Esophagus squamous epithelium (tissue), 5 donors: Measurements from ENCODE around the gene YARS1. TPM values are rescaled to one million over a fixed set of nuclear protein-coding genes. Genes with fewer than 3 reads are reported as not detected.

Experiments
- DNase-seq: peaks from one replicate; lab custom pipeline; 2025; lab: John Stamatoyannopoulos, UW
- H3K27ac ChIP-seq, 4 donors: fragments of 200-600 bp; sonication (generic); one replicate each; pipeline ENCODE4 v1.5.1; 2016 to 2019; ENCODE audit warnings: mild to moderate bottlenecking in 1 of 4
- H3K27me3 ChIP-seq, 4 donors: fragments of 200-600 bp; sonication (generic); 1 replicate in 3 of 4; 2 replicates in 1 of 4; pipeline versions ENCODE4 v1.5.1 to v1.6.0; 2017 to 2021; ENCODE audit warnings: antibody characterized with exemption in 1 of 4
- H3K36me3 ChIP-seq, 3 donors: fragments of 200-600 bp; sonication (generic); one replicate each; pipeline ENCODE4 v1.5.1; 2016 to 2019
- H3K4me1 ChIP-seq, 3 donors: fragments of 200-600 bp; sonication (generic); one replicate each; pipeline ENCODE4 v1.5.1; 2017 to 2019
- H3K4me3 ChIP-seq, 4 donors: fragments of 200-600 bp; sonication (generic); 1 replicate in 3 of 4; 2 replicates in 1 of 4; pipeline ENCODE4 v1.5.1; 2016 to 2019; ENCODE audit warnings: mild to moderate bottlenecking in 2 of 4, moderate library complexity in 1 of 4
- H3K9me3 ChIP-seq, 3 donors: fragments of 200-600 bp; sonication (generic); one replicate each; pipeline ENCODE4 v1.5.1; 2016 to 2019
- POLR2A ChIP-seq, 4 donors: fragments of 450-650 bp; IDR thresholded peaks; one replicate each; pipeline ENCODE4 v1.6.1; 2017; ENCODE audit warnings: antibody characterized with exemption in 4 of 4, mild to moderate bottlenecking in 4 of 4, moderate library complexity in 3 of 4
- WGBS, 2 donors: methylation state at CpG; one replicate each; pipeline ENCODE4 v1.1.5; 2018; 5-methylcytosine and 5-hydroxymethylcytosine counted together
- intact Hi-C: fragments of 100-400 bp; cut with DNase I; formaldehyde crosslinking; loops from one replicate; pipeline ENCODE4 v1.15.0; 2022
- total RNA-seq, 4 donors: library from RNA; depleted of rRNA; stranded (reverse); fragments of >200 nt; gene quantifications; one replicate each; pipeline ENCODE4 v1.1.0, GENCODE V29; 2016
- TF ChIP-seq, protein P1 (sequence below), 6 experiments: fragments of 450-650 bp in 4 of 6; fragments of 200-600 bp in 2 of 6; sonication (generic) in 2 of 6; IDR thresholded peaks; one replicate each; pipeline ENCODE4 v1.5.1; 2016 to 2019; ENCODE audit warnings: antibody characterized with exemption in 6 of 6, mild to moderate bottlenecking in 4 of 6, moderate library complexity in 4 of 6
- donor health status: DM: yes; HTN: yes; CAD: no.

Gene YARS1
- 10 to 100 TPM; 46.7 to 92.0 (median 62.3) TPM for total RNA-seq

DNA sequence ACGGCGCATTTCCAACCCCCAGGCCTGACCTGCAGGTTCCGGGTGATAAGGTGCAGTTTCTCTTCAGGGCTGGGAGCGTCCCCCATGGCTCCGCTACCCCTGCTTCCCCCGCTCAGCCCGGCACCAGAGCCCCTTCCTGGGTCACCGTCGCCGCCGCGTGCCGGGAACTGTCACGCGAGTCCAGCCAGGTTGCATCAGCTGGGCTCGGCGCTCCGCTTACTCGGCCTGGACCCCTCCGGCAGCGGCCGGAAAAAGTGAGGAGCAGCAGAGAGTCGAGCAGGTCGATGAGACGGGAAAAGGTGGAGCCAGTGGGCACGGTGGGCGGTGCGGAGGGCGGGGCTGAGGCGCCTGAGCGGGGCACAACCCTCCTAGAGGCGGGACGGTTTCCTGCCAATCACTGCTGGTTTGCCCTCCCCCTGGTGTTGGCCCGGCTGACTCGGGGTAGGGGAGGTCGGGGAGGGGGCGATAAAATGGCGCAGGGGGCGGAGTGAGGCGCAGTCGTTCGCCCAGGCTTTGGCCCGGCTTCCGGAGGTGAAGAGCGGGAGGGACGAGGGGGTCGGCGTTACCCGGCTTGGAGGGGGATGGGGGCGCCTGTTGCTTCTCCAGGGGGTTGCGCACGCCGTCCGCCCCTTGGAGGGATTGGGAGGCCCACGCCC, at the start of gene YARS1, which contains the start of gene S100PBP:
YARS1 (minus strand) TSS at position 200 of the 656 bp plus-strand sequence; CDS start at position 86, 114 bp downstream.
S100PBP (plus strand) TSS at position 495 of the 656 bp plus-strand sequence. CDS start 8,447 bp downstream, outside the sequence.
- DNase-seq, result peak; percentile 91
- H3K4me3 ChIP-seq, result peak within 1 kb of the TSS; percentile 81 to 99 (median 98)
- no peaks in the 10 kb centered on the region for H3K9me3 ChIP-seq
- H3K4me1 ChIP-seq, result peaks cover 8 to 53% (median 28%) of the 10 kb centered on the region in 3 donors
- intact Hi-C loops, result no loop called here
- 0% methylated on average over 13 to 14 of the region's 55 CpGs for WGBS, 2 donors
- H3K27me3 ChIP-seq, result no peaks in the 10 kb centered on the region
- no peaks in the 10 kb centered on the region for H3K36me3 ChIP-seq
- H3K27ac ChIP-seq, result peak within 1 kb of the TSS; percentile 91 to 99 (median 98)
- TF ChIP-seq POLR2A (IDR thresholded peaks at IDR 0.05), result peak in 3 of 4 donors; percentile 34 to 73 (median 62)
- TF ChIP-seq, protein P1, sequence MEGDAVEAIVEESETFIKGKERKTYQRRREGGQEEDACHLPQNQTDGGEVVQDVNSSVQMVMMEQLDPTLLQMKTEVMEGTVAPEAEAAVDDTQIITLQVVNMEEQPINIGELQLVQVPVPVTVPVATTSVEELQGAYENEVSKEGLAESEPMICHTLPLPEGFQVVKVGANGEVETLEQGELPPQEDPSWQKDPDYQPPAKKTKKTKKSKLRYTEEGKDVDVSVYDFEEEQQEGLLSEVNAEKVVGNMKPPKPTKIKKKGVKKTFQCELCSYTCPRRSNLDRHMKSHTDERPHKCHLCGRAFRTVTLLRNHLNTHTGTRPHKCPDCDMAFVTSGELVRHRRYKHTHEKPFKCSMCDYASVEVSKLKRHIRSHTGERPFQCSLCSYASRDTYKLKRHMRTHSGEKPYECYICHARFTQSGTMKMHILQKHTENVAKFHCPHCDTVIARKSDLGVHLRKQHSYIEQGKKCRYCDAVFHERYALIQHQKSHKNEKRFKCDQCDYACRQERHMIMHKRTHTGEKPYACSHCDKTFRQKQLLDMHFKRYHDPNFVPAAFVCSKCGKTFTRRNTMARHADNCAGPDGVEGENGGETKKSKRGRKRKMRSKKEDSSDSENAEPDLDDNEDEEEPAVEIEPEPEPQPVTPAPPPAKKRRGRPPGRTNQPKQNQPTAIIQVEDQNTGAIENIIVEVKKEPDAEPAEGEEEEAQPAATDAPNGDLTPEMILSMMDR (IDR thresholded peaks at IDR 0.05), result peak in 3 of 6 experiments; percentile 9 to 32 (median 13)

DNA sequence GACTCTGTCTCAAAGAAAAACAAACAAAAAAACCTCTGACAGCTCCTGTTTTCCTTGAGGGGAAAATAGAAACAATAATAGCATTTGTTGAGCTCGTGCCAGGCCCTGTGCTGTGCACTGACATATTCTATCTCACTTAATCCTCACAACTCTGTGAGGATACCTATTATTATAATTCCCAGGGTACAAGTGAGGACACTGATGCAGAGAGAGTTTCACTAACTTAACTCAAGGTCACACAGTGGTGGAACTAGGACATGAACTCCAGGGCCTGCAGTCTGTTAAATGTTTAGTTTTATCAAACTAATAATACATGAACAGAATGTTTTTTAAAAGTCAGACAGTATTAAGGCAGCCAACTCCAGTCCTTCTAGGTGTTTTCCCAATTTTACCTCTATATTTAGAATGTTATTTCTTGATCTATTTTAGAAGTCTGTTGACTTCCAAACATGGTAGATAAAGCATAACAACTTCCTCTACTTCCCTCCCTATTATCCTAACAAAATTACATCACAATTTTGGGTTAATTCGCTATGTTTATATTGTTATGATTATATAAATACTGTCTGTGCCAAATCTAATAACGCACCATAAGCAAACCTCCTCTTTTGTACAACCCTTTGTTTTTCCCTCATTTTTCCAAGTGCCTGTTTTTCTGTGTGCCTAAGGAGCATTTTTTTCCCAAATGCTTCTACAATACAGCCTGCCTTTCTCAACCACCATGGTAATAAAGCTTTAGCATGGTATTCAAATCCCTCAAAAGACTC, 48.7 kb upstream of the YARS1 start:
- no peak for TF ChIP-seq POLR2A (IDR thresholded peaks at IDR 0.05)
- TF ChIP-seq, protein P1 (IDR thresholded peaks at IDR 0.05), result no peak
- H3K36me3 ChIP-seq, result peaks cover 0 to 41% (median 0%) of the 10 kb centered on the region in 3 donors
- H3K4me3 ChIP-seq, result no peak overlapping the region
- intact Hi-C loops, result no loop called here
- peak overlapping the region in 1 of 4 donors; percentile 42 for H3K27ac ChIP-seq
- H3K9me3 ChIP-seq, result no peaks in the 10 kb centered on the region
- WGBS, 2 donors, result 51 to 53% methylated on average over 3 of the region's 3 CpGs
- H3K4me1 ChIP-seq, result peaks cover 0 to 27% (median 13%) of the 10 kb centered on the region in 3 donors
- H3K27me3 ChIP-seq, result peaks cover 0 to 15% (median 2%) of the 10 kb centered on the region in 4 donors
- DNase-seq, result no peak

DNA sequence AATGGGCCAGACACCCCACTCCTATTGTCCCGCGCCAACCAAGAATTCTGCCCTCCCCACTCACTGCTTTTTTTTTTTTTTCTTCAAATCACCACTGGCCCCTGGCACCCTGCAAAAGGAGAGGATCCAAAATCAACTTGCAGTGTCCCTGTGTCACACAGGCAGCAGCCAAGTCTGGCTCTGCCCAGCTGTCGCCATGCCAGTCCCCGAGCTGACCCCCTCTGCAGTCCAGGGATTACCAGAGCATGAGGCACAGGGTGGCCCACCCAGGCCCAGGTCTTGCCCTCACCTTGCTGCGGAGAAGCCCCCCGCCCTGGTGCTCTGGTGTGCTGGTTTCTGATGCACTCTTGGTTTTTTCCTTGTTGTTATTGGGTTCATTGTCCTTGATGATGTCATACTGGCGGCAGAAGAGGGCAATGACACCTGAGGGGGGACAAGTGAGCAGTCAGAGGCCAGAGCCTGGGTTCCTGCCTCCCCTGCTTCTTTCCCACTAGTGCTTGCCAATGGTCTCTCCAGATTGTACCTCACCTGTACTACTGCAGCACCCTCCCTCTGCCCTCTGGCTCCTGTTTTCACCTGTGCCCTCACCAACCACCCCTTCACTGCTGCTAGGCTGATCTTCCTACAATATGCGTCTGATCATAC, 47.3 kb upstream of the YARS1 start:
- no peak overlapping the region for H3K27ac ChIP-seq
- no peak for DNase-seq
- H3K4me3 ChIP-seq, result no peak overlapping the region
- no peaks in the 10 kb centered on the region for H3K9me3 ChIP-seq
- TF ChIP-seq, protein P1 (IDR thresholded peaks at IDR 0.05), result no peak
- no peak for TF ChIP-seq POLR2A (IDR thresholded peaks at IDR 0.05)
- peaks cover 0 to 19% (median 8%) of the 10 kb centered on the region in 3 donors for H3K4me1 ChIP-seq
- 93 to 100% methylated on average over 3 to 8 of the region's 8 CpGs for WGBS, 2 donors
- intact Hi-C loops, result no loop called here
- H3K27me3 ChIP-seq, result peaks cover 0 to 3% (median 0%) of the 10 kb centered on the region in 4 donors
- H3K36me3 ChIP-seq, result peaks cover 0 to 45% (median 0%) of the 10 kb centered on the region in 3 donors

DNA sequence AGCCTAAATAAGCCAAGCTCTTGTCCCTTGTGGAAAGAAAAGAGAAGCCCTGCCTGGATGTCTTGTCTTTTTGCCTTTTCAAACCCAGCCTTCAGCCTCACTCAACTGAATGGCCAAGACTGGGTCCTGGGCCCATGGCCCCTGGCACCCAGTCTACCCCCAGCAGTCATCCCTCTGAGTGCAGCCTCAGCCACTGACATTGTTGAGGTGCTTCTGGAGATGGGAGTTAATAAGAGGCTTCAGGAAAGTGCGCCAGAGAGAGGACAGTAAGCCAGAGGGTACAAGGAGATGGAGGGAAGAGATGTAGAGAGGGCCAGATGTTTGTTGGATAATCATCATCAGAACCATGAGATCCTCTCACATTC, 46.7 kb upstream of the YARS1 start:
- intact Hi-C loops, result no loop called here
- Histone ChIP-seq H3K9me3 (no peaks in the 10 kb centered on the region), H3K4me1 (peaks cover 0 to 19% (median 8%) of the 10 kb centered on the region in 3 donors), H3K27me3 (no peaks in the 10 kb centered on the region), H3K36me3 (peaks cover 0 to 51% (median 0%) of the 10 kb centered on the region in 3 donors), H3K4me3 (no peak overlapping the region), H3K27ac (no peak overlapping the region)
- TF ChIP-seq POLR2A (IDR thresholded peaks at IDR 0.05), result no peak
- TF ChIP-seq, protein P1 (IDR thresholded peaks at IDR 0.05), result no peak
- 78 to 100% methylated on average over 1 of the region's 1 CpG for WGBS, 2 donors
- DNase-seq, result no peak
